Esophagus muscularis mucosa (tissue), 4 donors: ENCODE results near the gene SLC37A3.

Source experiments
- EP300 ChIP-seq: sonication (generic); formaldehyde crosslinking; IDR thresholded peaks from one replicate; pipeline ENCODE4 v1.6.1; 2017; ENCODE audit warnings: antibody characterized with exemption
- POLR2A ChIP-seq: fragments of 450-650 bp; IDR thresholded peaks from one replicate; pipeline ENCODE4 v1.6.1; 2017; ENCODE audit warnings: antibody characterized with exemption, moderate library complexity, mild to moderate bottlenecking, low read depth
- POLR2AphosphoS5 ChIP-seq, 2 donors: sonication (generic); formaldehyde crosslinking; IDR thresholded peaks; one replicate each; pipeline ENCODE4 v1.6.1; 2017; ENCODE audit warnings: antibody characterized with exemption in 2 of 2
- TF ChIP-seq, protein P1 (sequence below), 3 experiments: fragments of 200-600 bp in 2 of 3; fragments of 450-650 bp in 1 of 3; sonication (generic) in 2 of 3; IDR thresholded peaks; one replicate each; pipeline ENCODE4 v1.5.1; 2017 to 2019; ENCODE audit warnings: antibody characterized with exemption in 3 of 3, mild to moderate bottlenecking in 2 of 3, moderate library complexity in 1 of 3

- TF ChIP-seq, protein P1, sequence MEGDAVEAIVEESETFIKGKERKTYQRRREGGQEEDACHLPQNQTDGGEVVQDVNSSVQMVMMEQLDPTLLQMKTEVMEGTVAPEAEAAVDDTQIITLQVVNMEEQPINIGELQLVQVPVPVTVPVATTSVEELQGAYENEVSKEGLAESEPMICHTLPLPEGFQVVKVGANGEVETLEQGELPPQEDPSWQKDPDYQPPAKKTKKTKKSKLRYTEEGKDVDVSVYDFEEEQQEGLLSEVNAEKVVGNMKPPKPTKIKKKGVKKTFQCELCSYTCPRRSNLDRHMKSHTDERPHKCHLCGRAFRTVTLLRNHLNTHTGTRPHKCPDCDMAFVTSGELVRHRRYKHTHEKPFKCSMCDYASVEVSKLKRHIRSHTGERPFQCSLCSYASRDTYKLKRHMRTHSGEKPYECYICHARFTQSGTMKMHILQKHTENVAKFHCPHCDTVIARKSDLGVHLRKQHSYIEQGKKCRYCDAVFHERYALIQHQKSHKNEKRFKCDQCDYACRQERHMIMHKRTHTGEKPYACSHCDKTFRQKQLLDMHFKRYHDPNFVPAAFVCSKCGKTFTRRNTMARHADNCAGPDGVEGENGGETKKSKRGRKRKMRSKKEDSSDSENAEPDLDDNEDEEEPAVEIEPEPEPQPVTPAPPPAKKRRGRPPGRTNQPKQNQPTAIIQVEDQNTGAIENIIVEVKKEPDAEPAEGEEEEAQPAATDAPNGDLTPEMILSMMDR (IDR thresholded peaks at IDR 0.05): no peak
- no peak for TF ChIP-seq POLR2AphosphoS5 (IDR thresholded peaks at IDR 0.05)
- no peak for TF ChIP-seq POLR2A
- no peak for TF ChIP-seq EP300
Observed at GRCh38 chr7:140402178-140402835, 4.0 kb upstream of the SLC37A3 start.
